GM12872 (cell line): ENCODE results near the gene NOG.

Experiments used
- CTCF ChIP-seq: IDR thresholded peaks from 3 replicates; pipeline ENCODE4 v1.5.1; 2011; ENCODE audit warnings: low read depth, mild to moderate bottlenecking, low read length, moderate library complexity; ENCODE audit not compliant: insufficient read depth

Gene NOG

GRCh38 chr17:56592487-56593085 lies 913 bp upstream of the NOG start:
- peak; percentile 77; the same call in 2 of the 3 replicates for TF ChIP-seq CTCF

GRCh38 chr17:56593086-56593645 lies 333 bp upstream of the NOG start:
- no peak for TF ChIP-seq CTCF

GRCh38 chr17:56594320-56595107 lies 1.0 kb downstream of the NOG start:
- no peak for TF ChIP-seq CTCF

- TF ChIP-seq CTCF: no peak
These were observed 1.6 kb downstream of the NOG start for GRCh38 chr17:56595108-56595418.

GRCh38 chr17:56595831-56596690 lies 2.6 kb downstream of the NOG start:
- TF ChIP-seq CTCF: no peak

GRCh38 chr17:56596691-56597494 lies 3.4 kb downstream of the NOG start:
- no peak for TF ChIP-seq CTCF
